ENCODE data around the gene AUTS2. TPM values are rescaled to one million over a fixed set of nuclear protein-coding genes. Genes with fewer than 3 reads are reported as not detected.
A peak's percentile ranks its signal among the peaks of the same experiment; 100 is the strongest.

AUTS2 gene
- total and polyA plus RNA-seq, 2 donors = 13.4 to 87.7 TPM

- no peak overlapping the region for H3K27ac ChIP-seq (ENCODE audit: low read depth)
- no peaks in the 10 kb centered on the region for H3K4me1 ChIP-seq (ENCODE audit: insufficient read depth)
- no peaks in the 10 kb centered on the region for H3K36me3 ChIP-seq (ENCODE audit: insufficient read depth)
- 93% methylated on average over 2 of the region's 2 CpGs for WGBS
- no peak overlapping the region for H3K4me3 ChIP-seq (ENCODE audit: low read depth, low read length)
- no peak for DNase-seq (ENCODE audit: extremely low spot score)
Observed at GRCh38 chr7:69957661-69958060, 359.4 kb downstream of the AUTS2 start.

GRCh38 chr7:69959789-69960499 lies 361.7 kb downstream of the AUTS2 start:
- 83% methylated on average over 3 of the region's 3 CpGs for WGBS
- H3K27ac ChIP-seq (ENCODE audit: low read depth) = no peak overlapping the region

GRCh38 chr7:69961436-69961835 lies 363.2 kb downstream of the AUTS2 start:
- no peaks in the 10 kb centered on the region for H3K36me3 ChIP-seq (ENCODE audit: insufficient read depth)
- no peaks in the 10 kb centered on the region for H3K4me1 ChIP-seq (ENCODE audit: insufficient read depth)
- H3K4me3 ChIP-seq (ENCODE audit: low read depth, low read length) = no peak overlapping the region
- no peak overlapping the region for H3K27ac ChIP-seq (ENCODE audit: low read depth)
- DNase-seq (ENCODE audit: extremely low spot score) = no peak

More at GRCh38 chr7:69959789-69960499, 361.7 kb downstream of the AUTS2 start:
- no peaks in the 10 kb centered on the region for H3K36me3 ChIP-seq (ENCODE audit: insufficient read depth)
- no peak for DNase-seq (ENCODE audit: extremely low spot score)
- H3K4me3 ChIP-seq (ENCODE audit: low read depth, low read length) = no peak overlapping the region
- H3K4me1 ChIP-seq (ENCODE audit: insufficient read depth) = no peaks in the 10 kb centered on the region

GRCh38 chr7:69962186-69963065 lies 364.2 kb downstream of the AUTS2 start:
- 8% methylated on average over 6 of the region's 6 CpGs for WGBS
- Histone ChIP-seq H3K4me1 (ENCODE audit: insufficient read depth) (no peaks in the 10 kb centered on the region), H3K36me3 (ENCODE audit: insufficient read depth) (no peaks in the 10 kb centered on the region), H3K4me3 (ENCODE audit: low read depth, low read length) (no peak overlapping the region), H3K27ac (ENCODE audit: low read depth) (no peak overlapping the region)
- peak; percentile 14 for DNase-seq (ENCODE audit: extremely low spot score)

GRCh38 chr7:69963393-69963792 lies 365.1 kb downstream of the AUTS2 start:
- WGBS = 68% methylated on average over 2 of the region's 2 CpGs
- H3K4me1 ChIP-seq (ENCODE audit: insufficient read depth) = no peaks in the 10 kb centered on the region

GRCh38 chr7:69966766-69967591 lies 368.7 kb downstream of the AUTS2 start:
- WGBS = 58% methylated on average over 8 of the region's 8 CpGs
- no peaks in the 10 kb centered on the region for H3K36me3 ChIP-seq (ENCODE audit: insufficient read depth)
- no peak for DNase-seq (ENCODE audit: extremely low spot score)
- no peak overlapping the region for H3K4me3 ChIP-seq (ENCODE audit: low read depth, low read length)
- no peak overlapping the region for H3K27ac ChIP-seq (ENCODE audit: low read depth)
- no peaks in the 10 kb centered on the region for H3K4me1 ChIP-seq (ENCODE audit: insufficient read depth)

More at GRCh38 chr7:69963393-69963792, 365.1 kb downstream of the AUTS2 start:
- no peak for DNase-seq (ENCODE audit: extremely low spot score)
- Histone ChIP-seq H3K27ac (ENCODE audit: low read depth) (no peak overlapping the region), H3K36me3 (ENCODE audit: insufficient read depth) (no peaks in the 10 kb centered on the region), H3K4me3 (ENCODE audit: low read depth, low read length) (no peak overlapping the region)

GRCh38 chr7:69967689-69968450 lies 369.6 kb downstream of the AUTS2 start:
- Histone ChIP-seq H3K4me1 (ENCODE audit: insufficient read depth) (no peaks in the 10 kb centered on the region), H3K27ac (ENCODE audit: low read depth) (no peak overlapping the region), H3K4me3 (ENCODE audit: low read depth, low read length) (no peak overlapping the region), H3K36me3 (ENCODE audit: insufficient read depth) (no peaks in the 10 kb centered on the region)
- DNase-seq (ENCODE audit: extremely low spot score) = peak; percentile 23
- WGBS = 39% methylated on average over 3 of the region's 3 CpGs

GRCh38 chr7:69968969-69969556 lies 370.8 kb downstream of the AUTS2 start:
- 88% methylated on average over 4 of the region's 4 CpGs for WGBS
- no peak overlapping the region for H3K4me3 ChIP-seq (ENCODE audit: low read depth, low read length)
- no peaks in the 10 kb centered on the region for H3K36me3 ChIP-seq (ENCODE audit: insufficient read depth)
- DNase-seq (ENCODE audit: extremely low spot score) = no peak
- H3K4me1 ChIP-seq (ENCODE audit: insufficient read depth) = no peaks in the 10 kb centered on the region
- no peak overlapping the region for H3K27ac ChIP-seq (ENCODE audit: low read depth)

- no peak overlapping the region for H3K27ac ChIP-seq (ENCODE audit: low read depth)
- DNase-seq (ENCODE audit: extremely low spot score) = no peak
- no peaks in the 10 kb centered on the region for H3K36me3 ChIP-seq (ENCODE audit: insufficient read depth)
- H3K4me1 ChIP-seq (ENCODE audit: insufficient read depth) = no peaks in the 10 kb centered on the region
- H3K4me3 ChIP-seq (ENCODE audit: low read depth, low read length) = no peak overlapping the region
- WGBS = 77% methylated on average over 4 of the region's 4 CpGs
Observed at GRCh38 chr7:69981646-69982045, 383.4 kb downstream of the AUTS2 start.

GRCh38 chr7:69982197-69982596 lies 383.9 kb downstream of the AUTS2 start:
- H3K4me1 ChIP-seq (ENCODE audit: insufficient read depth) = no peaks in the 10 kb centered on the region
- no peak overlapping the region for H3K4me3 ChIP-seq (ENCODE audit: low read depth, low read length)
- H3K27ac ChIP-seq (ENCODE audit: low read depth) = no peak overlapping the region
- no peaks in the 10 kb centered on the region for H3K36me3 ChIP-seq (ENCODE audit: insufficient read depth)
- WGBS = 28% methylated on average over 1 of the region's 1 CpG
- DNase-seq (ENCODE audit: extremely low spot score) = no peak

GRCh38 chr7:69989551-69989950 lies 391.3 kb downstream of the AUTS2 start:
- Histone ChIP-seq H3K4me3 (ENCODE audit: low read depth, low read length) (no peak overlapping the region), H3K27ac (ENCODE audit: low read depth) (no peak overlapping the region), H3K36me3 (ENCODE audit: insufficient read depth) (no peaks in the 10 kb centered on the region), H3K4me1 (ENCODE audit: insufficient read depth) (no peaks in the 10 kb centered on the region)
- 96% methylated on average over 5 of the region's 5 CpGs for WGBS
- no peak for DNase-seq (ENCODE audit: extremely low spot score)

- 83% methylated on average over 4 of the region's 4 CpGs for WGBS
- no peak overlapping the region for H3K27ac ChIP-seq (ENCODE audit: low read depth)
- no peaks in the 10 kb centered on the region for H3K36me3 ChIP-seq (ENCODE audit: insufficient read depth)
- no peak overlapping the region for H3K4me3 ChIP-seq (ENCODE audit: low read depth, low read length)
- no peaks in the 10 kb centered on the region for H3K4me1 ChIP-seq (ENCODE audit: insufficient read depth)
- DNase-seq (ENCODE audit: extremely low spot score) = no peak
Observed at GRCh38 chr7:69992938-69993337, 394.7 kb downstream of the AUTS2 start.
